GM12878 (cell line): ENCODE results near the gene TCP1. TPM values are rescaled to one million over a fixed set of nuclear protein-coding genes. Genes with fewer than 3 reads are reported as not detected.

Experiments
- RELB ChIP-seq: fragments of 450-650 bp; IDR thresholded peaks from 2 replicates; pipeline ENCODE4 v1.6.1; 2017; ENCODE audit warnings: low read depth, mild to moderate bottlenecking, moderate library complexity
- RUNX3 ChIP-seq: IDR thresholded peaks from 2 replicates; pipeline ENCODE4 v1.6.1; 2012; ENCODE audit warnings: low read length, inconsistent platforms
- ZNF622 ChIP-seq: fragments of 450-650 bp; IDR thresholded peaks from 2 replicates; pipeline ENCODE4 v1.6.1; 2017; ENCODE audit warnings: mild to moderate bottlenecking, inconsistent platforms
- polyA plus RNA-seq, 11 experiments: library from polyadenylated mRNA; depleted of rRNA in 4 of 11; unstranded in 6 of 11; stranded (reverse) in 5 of 11; fragments of >200 nt; fragmentation: Nextera tagmentation in 4 of 11; fragmentation: Illumina TruSeq in 1 of 11; extraction: Ambion mirVana in 4 of 11; extraction: Trizol in 1 of 11; gene quantifications; 1 replicate in 1 of 11; 2 replicates in 10 of 11; pipeline versions ENCODE4 v1.2.1 to v1.2.3, GENCODE V29; 2011 to 2016; ENCODE audit warnings: inconsistent platforms in 2 of 11, missing spikeins in 2 of 11, low read depth in 1 of 11
- total RNA-seq, 4 experiments: library from RNA; depleted of rRNA in 3 of 4; stranded (reverse); fragments of >200 nt in 3 of 4; fragmentation: Illumina TruSeq in 1 of 4; extraction: Trizol in 1 of 4; gene quantifications; 2 replicates each; pipeline versions ENCODE4 v1.2.1 to v1.2.3, GENCODE V29; 2013 to 2021
- TF ChIP-seq, protein P1 (sequence below): fragments of 450-650 bp; IDR thresholded peaks from 2 replicates; pipeline ENCODE4 v1.6.1; 2018; ENCODE audit warnings: mild to moderate bottlenecking, low read depth, moderate library complexity; ENCODE audit not compliant: partially characterized antibody
- TF ChIP-seq, protein P2 (sequence below): fragments of 450-650 bp; conservative IDR thresholded peaks from 2 replicates; pipeline ENCODE4 v1.6.1; 2017; ENCODE audit warnings: mild to moderate bottlenecking, moderate library complexity
- TF ChIP-seq, protein P3 (sequence below): IDR thresholded peaks from 2 replicates; pipeline ENCODE4 v1.6.1; 2012; ENCODE audit warnings: mild to moderate bottlenecking, low read depth, low read length

Gene TCP1
- total and polyA plus RNA-seq, 10 of the 15 experiments (the other 5 are each of a cell fraction or from before 2014, with no cell fraction given) = 133 to 457 (median 306) TPM

- TF ChIP-seq, protein P1, sequence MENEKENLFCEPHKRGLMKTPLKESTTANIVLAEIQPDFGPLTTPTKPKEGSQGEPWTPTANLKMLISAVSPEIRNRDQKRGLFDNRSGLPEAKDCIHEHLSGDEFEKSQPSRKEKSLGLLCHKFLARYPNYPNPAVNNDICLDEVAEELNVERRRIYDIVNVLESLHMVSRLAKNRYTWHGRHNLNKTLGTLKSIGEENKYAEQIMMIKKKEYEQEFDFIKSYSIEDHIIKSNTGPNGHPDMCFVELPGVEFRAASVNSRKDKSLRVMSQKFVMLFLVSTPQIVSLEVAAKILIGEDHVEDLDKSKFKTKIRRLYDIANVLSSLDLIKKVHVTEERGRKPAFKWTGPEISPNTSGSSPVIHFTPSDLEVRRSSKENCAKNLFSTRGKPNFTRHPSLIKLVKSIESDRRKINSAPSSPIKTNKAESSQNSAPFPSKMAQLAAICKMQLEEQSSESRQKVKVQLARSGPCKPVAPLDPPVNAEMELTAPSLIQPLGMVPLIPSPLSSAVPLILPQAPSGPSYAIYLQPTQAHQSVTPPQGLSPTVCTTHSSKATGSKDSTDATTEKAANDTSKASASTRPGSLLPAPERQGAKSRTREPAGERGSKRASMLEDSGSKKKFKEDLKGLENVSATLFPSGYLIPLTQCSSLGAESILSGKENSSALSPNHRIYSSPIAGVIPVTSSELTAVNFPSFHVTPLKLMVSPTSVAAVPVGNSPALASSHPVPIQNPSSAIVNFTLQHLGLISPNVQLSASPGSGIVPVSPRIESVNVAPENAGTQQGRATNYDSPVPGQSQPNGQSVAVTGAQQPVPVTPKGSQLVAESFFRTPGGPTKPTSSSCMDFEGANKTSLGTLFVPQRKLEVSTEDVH = no peak
- TF ChIP-seq, protein P2, sequence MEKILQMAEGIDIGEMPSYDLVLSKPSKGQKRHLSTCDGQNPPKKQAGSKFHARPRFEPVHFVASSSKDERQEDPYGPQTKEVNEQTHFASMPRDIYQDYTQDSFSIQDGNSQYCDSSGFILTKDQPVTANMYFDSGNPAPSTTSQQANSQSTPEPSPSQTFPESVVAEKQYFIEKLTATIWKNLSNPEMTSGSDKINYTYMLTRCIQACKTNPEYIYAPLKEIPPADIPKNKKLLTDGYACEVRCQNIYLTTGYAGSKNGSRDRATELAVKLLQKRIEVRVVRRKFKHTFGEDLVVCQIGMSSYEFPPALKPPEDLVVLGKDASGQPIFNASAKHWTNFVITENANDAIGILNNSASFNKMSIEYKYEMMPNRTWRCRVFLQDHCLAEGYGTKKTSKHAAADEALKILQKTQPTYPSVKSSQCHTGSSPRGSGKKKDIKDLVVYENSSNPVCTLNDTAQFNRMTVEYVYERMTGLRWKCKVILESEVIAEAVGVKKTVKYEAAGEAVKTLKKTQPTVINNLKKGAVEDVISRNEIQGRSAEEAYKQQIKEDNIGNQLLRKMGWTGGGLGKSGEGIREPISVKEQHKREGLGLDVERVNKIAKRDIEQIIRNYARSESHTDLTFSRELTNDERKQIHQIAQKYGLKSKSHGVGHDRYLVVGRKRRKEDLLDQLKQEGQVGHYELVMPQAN = peak; percentile 84; the same call in 1 of the 2 replicates
- TF ChIP-seq, protein P3, sequence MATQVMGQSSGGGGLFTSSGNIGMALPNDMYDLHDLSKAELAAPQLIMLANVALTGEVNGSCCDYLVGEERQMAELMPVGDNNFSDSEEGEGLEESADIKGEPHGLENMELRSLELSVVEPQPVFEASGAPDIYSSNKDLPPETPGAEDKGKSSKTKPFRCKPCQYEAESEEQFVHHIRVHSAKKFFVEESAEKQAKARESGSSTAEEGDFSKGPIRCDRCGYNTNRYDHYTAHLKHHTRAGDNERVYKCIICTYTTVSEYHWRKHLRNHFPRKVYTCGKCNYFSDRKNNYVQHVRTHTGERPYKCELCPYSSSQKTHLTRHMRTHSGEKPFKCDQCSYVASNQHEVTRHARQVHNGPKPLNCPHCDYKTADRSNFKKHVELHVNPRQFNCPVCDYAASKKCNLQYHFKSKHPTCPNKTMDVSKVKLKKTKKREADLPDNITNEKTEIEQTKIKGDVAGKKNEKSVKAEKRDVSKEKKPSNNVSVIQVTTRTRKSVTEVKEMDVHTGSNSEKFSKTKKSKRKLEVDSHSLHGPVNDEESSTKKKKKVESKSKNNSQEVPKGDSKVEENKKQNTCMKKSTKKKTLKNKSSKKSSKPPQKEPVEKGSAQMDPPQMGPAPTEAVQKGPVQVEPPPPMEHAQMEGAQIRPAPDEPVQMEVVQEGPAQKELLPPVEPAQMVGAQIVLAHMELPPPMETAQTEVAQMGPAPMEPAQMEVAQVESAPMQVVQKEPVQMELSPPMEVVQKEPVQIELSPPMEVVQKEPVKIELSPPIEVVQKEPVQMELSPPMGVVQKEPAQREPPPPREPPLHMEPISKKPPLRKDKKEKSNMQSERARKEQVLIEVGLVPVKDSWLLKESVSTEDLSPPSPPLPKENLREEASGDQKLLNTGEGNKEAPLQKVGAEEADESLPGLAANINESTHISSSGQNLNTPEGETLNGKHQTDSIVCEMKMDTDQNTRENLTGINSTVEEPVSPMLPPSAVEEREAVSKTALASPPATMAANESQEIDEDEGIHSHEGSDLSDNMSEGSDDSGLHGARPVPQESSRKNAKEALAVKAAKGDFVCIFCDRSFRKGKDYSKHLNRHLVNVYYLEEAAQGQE = no peak
- TF ChIP-seq ZNF622 = no peak
- peak; percentile 10; the same call in 1 of the 2 replicates for TF ChIP-seq RELB
- peak; percentile 48; the same call in 1 of the 2 replicates for TF ChIP-seq RUNX3
Observed at GRCh38 chr6:159762681-159763293, 26.6 kb downstream of the TCP1 start (continued).
